ENCODE data around the gene OPN4. TPM values are rescaled to one million over a fixed set of nuclear protein-coding genes. Genes with fewer than 3 reads are reported as not detected.

Gene OPN4
- total and polyA plus RNA-seq, 2 donors (not counting 3 experiments of a cell fraction or from before 2014, with no cell fraction given), result not detected

- H3K27ac ChIP-seq (ENCODE audit: insufficient read depth, low read depth, low read length), result no peak overlapping the region
- no peak overlapping the region for H2AFZ ChIP-seq (ENCODE audit: low read depth, low read length)
- no peaks in the 10 kb centered on the region for H3K36me3 ChIP-seq (ENCODE audit: control insufficient read depth in 2 of 2, extremely low read depth in 1 of 2, insufficient read depth in 2 of 2, low read length in 2 of 2)
- no peak overlapping the region for H3K4me2 ChIP-seq (ENCODE audit: insufficient read depth, low read length)
- no TSS peak for BruUV-seq (replicated peaks)
- no peaks in the 10 kb centered on the region for H3K4me1 ChIP-seq (ENCODE audit: control insufficient read depth, extremely low read depth, insufficient read depth, low read length)
- H4K20me1 ChIP-seq (replicated peaks; ENCODE audit: control insufficient read depth, extremely low read depth, insufficient read depth, low read length), result no peaks in the 10 kb centered on the region
- H3K9me3 ChIP-seq (replicated peaks; ENCODE audit: control insufficient read depth, insufficient read depth, low read length), result no peaks in the 10 kb centered on the region
- no peak for FAIRE-seq
- no peak overlapping the region for H3K4me3 ChIP-seq (replicated peaks in 1 of 3; ENCODE audit: insufficient read depth in 1 of 3, low read depth in 1 of 3, low read length in 3 of 3)
- H3K27me3 ChIP-seq (ENCODE audit: control insufficient read depth in 2 of 2, insufficient read depth in 2 of 2, low read length in 2 of 2), result peaks cover 0 to 5% of the 10 kb centered on the region in 2 experiments
- DNase-seq (ENCODE audit: low read depth, low spot score), result no peak
- H3K9ac ChIP-seq (replicated peaks; ENCODE audit: extremely low read depth, insufficient read depth, low read length), result no peak overlapping the region
- intact Hi-C loops (cut with micrococcal nuclease) (no loop called here), dilution Hi-C loops (cut with MboI; ENCODE audit: extremely low pct_ligation_motif_present, low sequenced_read_pairs) (no loop called here)
- no peaks in the 10 kb centered on the region for H3K9me1 ChIP-seq (replicated peaks; ENCODE audit: control insufficient read depth, extremely low read depth, insufficient read depth, low read length)
- ChIA-PET POLR2A (no interaction called here), CTCF (interaction anchor here (0.5 kb wide), 1 partner anchor 219 kb away, joined by 3 read pairs; no protein-coding TSS in a partner anchor)
- H3K79me2 ChIP-seq (ENCODE audit: control insufficient read depth, insufficient read depth, low read length), result no peaks in the 10 kb centered on the region
- TF ChIP-seq EZH2 (IDR thresholded peaks at IDR 0.05; ENCODE audit: borderline replicate concordance, low read depth, low read length, severe bottlenecking) (no peak), MAX (IDR thresholded peaks at IDR 0.05; ENCODE audit: insufficient read depth, insufficient read length) (no peak), POLR2AphosphoS5 (IDR thresholded peaks at IDR 0.05; ENCODE audit: insufficient read depth, low read depth, low read length) (no peak), JUN (IDR thresholded peaks at IDR 0.05; ENCODE audit: borderline replicate concordance, insufficient read depth, insufficient read length, low read depth) (no peak), GATA2 (IDR thresholded peaks at IDR 0.05; ENCODE audit: insufficient read depth, insufficient read length, low read depth, low read length) (no peak), FOS (IDR thresholded peaks at IDR 0.05; ENCODE audit: borderline replicate concordance, insufficient read depth, low read length) (no peak), POLR2A (IDR thresholded peaks at IDR 0.05; ENCODE audit: low read depth, low read length) (no peak), MYC (IDR thresholded peaks at IDR 0.05; ENCODE audit: low read depth, low read length) (no peak)
- TF ChIP-seq, protein P1, sequence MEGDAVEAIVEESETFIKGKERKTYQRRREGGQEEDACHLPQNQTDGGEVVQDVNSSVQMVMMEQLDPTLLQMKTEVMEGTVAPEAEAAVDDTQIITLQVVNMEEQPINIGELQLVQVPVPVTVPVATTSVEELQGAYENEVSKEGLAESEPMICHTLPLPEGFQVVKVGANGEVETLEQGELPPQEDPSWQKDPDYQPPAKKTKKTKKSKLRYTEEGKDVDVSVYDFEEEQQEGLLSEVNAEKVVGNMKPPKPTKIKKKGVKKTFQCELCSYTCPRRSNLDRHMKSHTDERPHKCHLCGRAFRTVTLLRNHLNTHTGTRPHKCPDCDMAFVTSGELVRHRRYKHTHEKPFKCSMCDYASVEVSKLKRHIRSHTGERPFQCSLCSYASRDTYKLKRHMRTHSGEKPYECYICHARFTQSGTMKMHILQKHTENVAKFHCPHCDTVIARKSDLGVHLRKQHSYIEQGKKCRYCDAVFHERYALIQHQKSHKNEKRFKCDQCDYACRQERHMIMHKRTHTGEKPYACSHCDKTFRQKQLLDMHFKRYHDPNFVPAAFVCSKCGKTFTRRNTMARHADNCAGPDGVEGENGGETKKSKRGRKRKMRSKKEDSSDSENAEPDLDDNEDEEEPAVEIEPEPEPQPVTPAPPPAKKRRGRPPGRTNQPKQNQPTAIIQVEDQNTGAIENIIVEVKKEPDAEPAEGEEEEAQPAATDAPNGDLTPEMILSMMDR (IDR thresholded peaks at IDR 0.05; ENCODE audit: extremely low read depth in 1 of 2, insufficient read depth in 1 of 2, low read depth in 1 of 2, low read length in 2 of 2), result no peak
These were observed 7.4 kb upstream of the OPN4 start for GRCh38 chr10:86646933-86647332.

Measured in endothelial cell of umbilical vein (primary cell).